GM19351 (cell line): ENCODE results near the gene RPTOR.
A peak's percentile ranks its signal among the peaks of the same experiment; 100 is the strongest.
"Not testable (repeated sequence)": the region's sequence is repeated elsewhere in the genome, so short reads cannot be mapped to it uniquely, and the experiment has no call there.

ENCODE experiments used
- ATAC-seq: cut with Tn5 transposase; IDR thresholded peaks from one replicate; pipeline ENCODE4 v1.9.1; 2021; ENCODE audit warnings: mild to moderate bottlenecking, moderate library complexity; ENCODE audit not compliant: unreplicated experiment

RPTOR gene, protein sequence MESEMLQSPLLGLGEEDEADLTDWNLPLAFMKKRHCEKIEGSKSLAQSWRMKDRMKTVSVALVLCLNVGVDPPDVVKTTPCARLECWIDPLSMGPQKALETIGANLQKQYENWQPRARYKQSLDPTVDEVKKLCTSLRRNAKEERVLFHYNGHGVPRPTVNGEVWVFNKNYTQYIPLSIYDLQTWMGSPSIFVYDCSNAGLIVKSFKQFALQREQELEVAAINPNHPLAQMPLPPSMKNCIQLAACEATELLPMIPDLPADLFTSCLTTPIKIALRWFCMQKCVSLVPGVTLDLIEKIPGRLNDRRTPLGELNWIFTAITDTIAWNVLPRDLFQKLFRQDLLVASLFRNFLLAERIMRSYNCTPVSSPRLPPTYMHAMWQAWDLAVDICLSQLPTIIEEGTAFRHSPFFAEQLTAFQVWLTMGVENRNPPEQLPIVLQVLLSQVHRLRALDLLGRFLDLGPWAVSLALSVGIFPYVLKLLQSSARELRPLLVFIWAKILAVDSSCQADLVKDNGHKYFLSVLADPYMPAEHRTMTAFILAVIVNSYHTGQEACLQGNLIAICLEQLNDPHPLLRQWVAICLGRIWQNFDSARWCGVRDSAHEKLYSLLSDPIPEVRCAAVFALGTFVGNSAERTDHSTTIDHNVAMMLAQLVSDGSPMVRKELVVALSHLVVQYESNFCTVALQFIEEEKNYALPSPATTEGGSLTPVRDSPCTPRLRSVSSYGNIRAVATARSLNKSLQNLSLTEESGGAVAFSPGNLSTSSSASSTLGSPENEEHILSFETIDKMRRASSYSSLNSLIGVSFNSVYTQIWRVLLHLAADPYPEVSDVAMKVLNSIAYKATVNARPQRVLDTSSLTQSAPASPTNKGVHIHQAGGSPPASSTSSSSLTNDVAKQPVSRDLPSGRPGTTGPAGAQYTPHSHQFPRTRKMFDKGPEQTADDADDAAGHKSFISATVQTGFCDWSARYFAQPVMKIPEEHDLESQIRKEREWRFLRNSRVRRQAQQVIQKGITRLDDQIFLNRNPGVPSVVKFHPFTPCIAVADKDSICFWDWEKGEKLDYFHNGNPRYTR (N-terminal part only)

DNA sequence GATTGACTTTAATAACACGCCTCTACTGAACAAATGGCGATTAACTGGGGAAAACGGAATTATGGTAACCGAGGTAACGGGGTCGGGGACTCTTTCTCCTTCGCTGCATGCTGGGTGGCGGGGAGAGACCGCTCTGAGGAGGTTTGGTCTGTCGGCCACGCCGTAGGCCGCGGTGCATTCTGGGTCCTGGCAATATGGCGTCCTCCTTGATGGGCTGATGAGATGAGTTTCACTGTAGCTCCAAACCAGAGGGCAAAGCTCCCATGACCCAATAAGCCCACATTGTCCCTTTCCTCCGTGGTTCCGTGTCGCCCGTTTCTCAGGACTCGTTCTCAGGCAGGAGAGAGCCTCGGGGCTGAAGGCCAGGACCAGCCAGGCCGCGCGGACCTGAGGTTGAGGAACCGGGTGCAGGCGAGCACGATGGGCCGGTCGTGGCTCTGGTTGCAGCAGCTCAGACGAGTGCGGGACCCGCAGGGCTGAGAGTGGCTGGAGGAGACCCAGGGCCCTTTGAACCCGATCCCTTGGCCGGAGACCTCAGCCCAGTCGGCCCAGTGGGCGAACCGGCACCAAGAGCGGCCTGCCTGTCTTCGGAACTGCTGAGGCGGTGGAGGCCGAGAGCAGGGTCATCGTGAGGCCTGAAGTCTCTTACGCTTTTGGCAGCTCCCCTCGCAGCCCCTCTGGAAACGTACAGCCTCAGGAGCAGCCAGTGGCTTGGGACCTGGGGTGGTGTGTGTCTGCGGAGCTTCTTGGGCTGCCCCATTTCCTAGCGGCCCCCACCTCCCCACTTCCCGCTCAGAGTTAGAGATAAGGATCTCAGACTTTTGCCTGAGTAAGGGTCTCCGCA is at the start of gene RPTOR:
RPTOR (plus strand) TSS at position 184 of the 844 bp plus-strand sequence. CDS start 792 bp downstream, outside the sequence.
- peak; percentile 67 for ATAC-seq

DNA sequence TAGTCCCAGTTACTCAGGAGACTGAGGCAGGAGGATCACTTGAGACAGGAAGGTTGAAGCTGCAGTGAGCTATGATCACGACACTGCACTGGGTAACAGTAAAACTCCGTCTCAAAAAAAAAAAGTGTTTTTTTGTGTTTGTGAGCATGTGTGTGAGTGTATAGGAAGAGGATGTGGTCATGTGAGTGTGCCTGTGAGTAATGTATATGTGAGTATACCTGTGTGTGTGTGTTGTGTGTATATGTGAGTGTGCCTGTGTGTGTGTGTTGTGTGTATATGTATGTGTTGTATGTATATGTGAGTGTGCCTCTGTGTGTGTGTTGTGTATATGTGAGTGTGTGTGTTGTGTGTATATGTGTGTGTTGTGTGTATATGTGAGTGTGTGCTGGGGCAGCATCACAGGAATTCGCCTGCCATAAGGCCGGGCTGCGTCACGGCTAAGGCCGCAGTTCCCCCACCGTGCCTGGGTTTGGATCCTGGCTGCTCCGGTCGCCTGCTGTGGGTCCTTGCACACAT is 46.9 kb upstream of the RPTOR start:
- ATAC-seq: no peak

DNA sequence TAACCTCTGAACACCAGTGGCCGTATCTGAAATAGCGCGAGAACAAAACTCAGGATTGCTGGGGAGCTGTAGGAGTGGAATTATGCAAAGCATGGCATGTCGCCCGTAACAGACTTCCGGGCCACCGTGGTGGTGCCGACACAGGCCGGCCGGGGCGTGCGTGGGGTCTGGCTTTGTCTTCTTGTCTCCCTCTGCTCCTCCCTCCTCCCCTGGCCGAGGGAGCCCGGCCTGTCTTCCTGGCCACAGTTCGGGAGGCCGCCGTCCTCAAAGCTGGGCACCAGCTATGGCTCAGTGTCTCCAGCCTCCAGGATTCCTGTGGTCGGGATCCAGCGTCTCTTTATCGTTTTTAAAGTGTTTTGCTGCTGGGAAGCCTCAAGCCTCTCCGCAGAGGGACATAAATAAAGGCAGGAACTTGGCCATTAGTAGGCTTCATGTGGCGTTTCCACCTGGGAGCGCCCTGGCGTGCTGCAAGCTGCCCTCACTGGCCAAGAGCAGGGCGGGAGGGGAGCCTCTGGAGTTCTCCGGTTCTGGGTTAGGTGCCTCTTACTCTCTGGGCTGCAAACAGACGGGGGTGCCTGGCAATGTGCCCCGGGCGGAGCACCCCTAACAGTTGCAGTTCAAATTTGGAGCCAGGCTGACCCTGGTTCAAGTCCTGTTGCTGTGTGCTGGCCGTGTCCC is 46.3 kb upstream of the RPTOR start:
- ATAC-seq: no peak

DNA sequence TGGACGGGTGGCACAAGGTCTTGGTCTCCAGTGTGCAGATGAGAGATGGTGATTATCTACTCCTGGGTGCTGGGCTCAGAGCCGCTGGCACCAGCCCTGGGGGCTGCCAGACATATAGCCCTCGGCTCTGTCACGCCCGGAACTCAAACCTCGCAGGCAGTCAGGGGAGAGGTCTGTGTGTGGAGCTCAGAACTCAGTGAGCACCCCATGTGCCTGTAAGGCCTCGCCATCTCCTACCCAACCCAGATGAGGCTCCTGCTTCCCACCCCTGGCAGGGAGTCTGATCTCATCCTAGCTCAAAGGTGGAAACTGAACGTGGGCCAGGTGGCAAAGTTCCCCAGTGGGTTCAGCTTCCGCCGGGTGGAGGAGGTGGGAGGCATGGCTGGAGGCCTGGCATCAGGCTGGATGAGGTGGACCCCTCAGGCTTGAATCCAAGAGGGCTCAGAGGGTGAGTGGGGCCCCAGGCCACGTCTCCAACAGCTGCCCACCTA is 45.7 kb upstream of the RPTOR start:
- ATAC-seq: no peak

DNA sequence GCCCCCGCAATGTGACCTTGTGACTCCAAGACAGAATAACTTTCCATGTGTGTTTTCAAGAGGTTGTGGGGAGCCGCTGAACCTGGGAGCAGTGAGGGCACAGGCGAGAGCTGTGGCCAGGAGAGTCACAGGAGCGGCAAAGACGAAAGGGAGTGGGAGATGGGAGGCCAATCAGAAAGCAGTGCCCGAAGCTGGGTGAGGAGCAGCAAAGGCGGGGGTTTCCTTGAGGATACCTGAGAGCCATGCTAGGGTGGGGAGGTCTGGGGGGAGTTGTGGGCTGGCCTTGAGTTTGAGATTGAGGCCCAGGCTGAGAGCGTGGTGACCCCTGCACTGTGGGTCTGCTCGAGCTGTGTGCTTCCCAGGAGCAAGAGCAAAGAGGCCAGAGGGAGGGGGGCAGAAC is 45.1 kb upstream of the RPTOR start:
- ATAC-seq: no peak

DNA sequence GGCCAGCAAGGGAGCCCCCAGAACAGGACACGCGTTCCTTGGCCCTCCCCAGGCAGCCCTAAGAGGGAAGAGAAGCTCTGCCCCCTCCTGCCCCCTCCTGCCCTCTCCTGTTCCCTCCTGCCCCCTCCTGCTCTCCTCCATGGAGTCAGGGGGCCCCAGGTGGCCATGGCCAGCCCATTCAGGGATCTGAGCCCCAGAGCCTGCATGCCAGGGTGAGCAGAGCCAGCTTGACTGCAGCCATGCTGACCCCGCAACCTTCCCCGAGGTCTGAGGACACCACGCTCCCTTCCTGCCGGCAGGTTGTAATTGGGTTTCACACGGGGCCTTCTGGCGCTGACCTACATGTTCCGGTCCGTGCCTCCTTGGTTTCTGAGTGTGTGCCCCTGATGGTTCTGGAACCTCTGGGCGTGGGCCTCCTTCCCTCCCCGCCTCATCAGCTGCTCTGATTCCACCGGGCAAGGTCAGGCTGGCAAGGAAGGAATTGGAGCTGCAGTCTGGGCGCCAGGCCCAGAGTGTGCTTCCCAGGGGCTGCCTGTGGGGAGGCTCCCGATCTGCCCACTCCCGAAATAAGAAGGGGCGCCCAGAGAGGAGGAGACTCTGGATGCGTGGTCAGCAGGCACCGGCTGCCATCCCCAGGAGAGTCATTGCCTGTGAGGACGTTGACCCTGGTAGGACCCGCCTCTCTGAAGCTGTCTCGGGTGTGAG is 44.5 kb upstream of the RPTOR start:
- no peak for ATAC-seq

DNA sequence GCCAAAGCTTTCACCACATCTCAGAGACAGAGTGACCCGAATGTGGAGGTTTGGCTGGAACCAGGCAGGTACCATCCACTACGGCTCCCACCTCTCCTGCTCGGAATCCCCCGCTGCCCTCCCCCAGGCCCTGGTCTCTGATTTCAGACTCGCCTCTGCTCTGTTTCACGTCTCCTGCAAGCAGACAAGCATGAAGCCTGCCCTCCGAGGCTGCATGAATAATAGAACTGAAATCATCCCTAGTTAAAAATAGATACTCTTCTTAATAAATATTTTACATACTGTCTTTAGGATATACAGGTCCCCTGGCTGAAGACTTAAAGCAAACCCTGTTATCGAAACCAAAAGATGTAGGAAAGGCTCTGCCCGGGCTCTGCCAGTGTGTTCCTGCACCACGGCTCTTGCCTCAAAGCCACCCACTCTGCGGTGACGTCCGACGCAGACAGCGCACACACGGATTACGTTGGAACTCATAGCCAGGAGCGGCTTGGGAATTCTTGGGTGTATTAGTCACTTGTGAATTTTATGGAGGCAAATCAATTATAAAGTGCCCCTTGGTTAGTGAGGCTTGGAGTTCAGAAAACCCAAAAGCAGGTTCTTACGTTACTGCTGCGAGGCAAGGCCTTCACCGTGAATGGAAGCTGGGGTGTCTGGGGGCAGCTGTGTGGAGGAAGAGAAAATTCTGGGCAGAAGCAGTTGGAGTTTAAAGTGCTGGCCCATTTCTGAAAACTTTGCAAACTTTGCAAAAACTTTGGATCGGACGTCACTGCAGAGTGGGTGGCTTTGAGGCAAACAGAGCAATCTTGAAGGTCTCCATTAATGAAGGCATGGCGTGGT is 42.7 kb upstream of the RPTOR start:
- ATAC-seq: no peak

DNA sequence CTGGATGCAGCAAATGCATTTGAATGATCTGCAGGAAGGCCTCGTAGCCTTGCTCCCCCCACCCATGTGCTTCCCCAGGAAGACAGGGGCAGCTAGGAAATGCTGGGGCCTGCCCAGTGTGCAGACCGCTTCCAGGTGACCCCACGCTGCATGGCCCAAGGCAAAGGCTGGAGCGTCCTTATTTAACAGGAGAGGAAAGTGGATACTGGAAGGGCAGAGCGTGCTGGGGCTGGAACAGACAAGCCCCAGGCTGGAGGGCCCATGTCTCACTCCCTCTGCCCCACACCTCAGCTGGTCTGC is 42.1 kb upstream of the RPTOR start:
- ATAC-seq: no peak

DNA sequence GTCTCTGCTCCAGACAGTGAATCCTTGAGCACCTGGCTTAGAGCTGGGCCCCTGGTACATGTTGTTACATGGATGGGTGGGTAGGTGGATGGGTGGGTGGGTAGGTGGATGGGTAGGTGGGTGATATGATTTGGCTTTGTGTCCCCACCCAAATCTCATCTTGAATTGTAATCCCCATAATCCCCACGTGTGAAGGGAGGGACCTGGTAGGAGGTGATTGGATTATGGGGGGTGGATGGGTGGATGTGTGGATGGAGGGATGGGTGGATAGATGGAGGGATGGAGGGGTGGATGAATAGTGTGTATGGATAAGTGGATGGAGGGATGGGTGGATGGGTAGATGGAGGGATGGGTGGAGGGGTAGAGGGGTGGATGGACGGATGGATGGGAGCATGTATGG is 41.6 kb upstream of the RPTOR start:
- no peak for ATAC-seq

DNA sequence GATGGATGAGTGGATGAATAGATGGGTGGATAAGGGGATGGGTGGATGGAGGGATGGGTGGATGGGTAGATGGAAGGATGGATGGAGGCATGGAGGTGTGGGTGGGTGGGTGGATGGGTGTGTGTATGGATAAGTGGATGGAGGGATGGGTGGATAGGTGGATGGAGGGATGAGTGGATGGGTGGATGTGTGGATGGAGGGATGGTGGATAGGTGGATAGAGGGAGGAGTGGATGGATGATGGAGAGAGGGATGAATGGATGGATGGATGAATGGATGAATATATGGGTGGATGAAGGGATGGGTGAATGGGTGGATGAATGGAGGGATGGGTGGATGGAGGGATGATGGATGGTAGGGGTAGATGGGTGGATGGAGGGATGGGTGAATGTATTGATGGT is 40.7 kb upstream of the RPTOR start:
- no peak for ATAC-seq

DNA sequence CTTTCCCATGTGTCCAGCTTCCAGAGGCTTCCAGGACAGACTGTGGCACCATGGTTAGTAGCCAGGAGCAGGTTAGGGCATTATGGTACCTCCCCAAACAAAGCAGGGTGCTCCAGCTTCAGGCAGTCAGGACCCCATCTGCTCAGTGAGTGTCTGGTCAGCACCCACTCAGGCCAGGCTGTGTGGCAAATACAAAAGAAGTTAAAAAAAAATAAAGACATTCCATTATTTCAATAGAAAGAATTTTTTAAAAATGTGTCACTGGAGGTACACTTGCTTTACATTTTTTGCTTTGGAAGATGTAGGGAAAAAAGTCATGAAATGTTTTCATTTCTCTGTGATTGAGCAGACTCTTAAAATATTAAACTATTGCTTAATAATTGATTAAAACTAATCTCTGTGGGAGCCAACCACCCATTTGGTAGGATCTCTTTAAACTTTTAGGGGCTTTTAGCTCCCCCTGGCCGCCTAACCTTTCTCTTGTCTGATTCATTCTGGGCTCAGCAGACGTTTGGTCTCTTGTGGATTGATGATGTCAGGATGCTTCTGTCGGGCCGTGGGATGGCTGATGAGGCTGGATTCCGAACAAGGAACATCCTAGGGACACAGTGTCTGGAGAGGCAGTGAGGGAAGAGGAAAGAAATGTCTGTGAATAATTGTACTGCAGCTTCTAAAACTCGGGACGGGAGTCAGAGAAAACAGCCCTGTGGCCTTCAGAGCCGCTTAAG is 39.8 kb upstream of the RPTOR start:
- no peak for ATAC-seq

DNA sequence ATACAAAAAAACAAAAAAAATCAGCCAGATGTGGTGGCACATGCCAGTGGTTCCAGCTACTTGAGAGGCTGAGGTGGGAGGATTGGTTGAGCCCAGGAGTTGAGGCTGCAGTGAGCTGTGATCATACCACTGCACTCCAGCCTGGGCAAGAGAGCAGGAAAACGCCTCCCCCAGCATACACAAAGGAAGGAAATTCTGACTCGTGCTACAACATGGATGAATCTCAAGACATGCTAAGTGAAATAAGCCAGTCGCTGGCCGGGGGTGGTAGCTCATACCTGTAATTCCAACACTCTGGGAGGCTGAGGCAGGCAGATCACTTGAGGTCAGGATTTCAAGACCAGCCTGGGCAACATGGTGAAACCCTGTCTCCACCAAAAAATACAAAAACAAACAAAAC is 37.5 kb upstream of the RPTOR start:
- not testable (repeated sequence) for ATAC-seq

DNA sequence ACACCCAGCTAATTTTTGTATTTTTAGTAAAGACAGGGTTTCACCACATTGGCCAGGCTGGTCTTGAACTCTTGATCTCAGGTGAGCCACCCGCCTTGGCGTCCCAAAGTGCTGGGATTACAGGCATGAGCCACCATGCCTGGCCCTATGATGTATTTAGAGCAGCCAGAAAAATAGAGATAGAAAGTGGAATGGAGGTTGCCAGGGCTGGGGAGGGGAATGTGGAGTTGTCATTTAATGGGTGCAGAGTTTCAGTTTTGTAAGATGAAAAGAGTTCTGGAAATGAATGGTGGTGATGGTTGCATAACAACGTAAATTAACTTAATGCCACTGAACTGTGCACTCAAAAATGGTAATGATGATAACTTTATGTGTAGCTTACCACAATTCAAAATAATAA is 36.7 kb upstream of the RPTOR start:
- no peak for ATAC-seq

DNA sequence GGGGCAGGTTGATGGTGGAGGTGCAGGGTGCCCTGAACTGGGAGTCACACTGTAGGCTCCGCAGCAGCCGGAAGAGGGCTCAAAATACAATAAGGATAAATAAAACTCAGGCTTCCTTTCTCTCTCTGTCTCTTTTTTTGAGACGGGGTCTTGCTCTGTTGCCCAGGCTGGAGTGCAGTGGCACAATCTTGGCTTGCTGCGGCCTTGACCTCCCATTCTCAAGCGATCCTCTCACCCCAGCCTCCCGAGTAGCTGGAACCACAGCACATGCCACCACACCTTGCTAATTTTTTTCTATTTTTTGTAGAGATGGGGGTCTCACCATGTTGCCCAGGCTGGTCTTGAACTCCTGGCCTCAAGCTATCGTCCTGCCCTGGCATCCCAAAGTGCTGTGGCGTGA is 35.3 kb upstream of the RPTOR start:
- no peak for ATAC-seq

DNA sequence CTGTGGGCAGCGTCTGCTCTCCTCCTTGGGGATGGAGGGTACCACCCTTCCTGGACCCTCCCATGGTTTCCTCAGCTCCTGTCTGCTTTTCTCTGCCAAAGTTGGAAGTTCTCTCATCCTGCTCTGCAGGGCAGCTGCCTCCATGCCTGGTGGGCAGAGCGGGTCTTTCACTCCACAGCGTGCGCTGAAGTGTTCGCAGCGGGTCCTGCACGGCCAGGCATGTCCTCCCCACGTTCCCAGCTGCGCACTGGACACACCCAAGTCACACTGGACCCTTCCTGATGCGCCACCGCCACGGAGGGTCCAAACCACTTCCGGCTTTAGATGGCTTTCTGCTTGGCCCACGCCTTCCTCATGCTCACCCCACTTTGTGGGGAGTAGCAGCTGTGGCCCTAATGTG is 34.5 kb upstream of the RPTOR start:
- no peak for ATAC-seq

DNA sequence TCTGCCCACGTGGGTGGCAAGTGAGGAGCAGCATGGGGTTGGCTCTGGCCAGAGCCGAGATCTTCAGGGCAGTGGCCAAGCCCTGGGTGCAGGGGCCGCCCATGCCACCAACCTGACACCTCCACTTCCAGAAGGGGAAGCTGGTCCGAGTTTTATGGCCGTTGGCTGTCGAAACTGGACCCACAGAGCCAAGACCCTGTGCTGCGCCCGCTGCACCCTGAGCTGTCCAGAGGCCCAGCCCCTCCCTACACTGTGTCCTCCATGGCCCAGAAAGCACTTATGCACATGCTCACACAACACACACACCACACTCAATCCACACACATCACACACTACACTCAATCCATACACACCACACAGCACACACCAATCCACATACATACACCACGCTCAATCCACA is 33.9 kb upstream of the RPTOR start:
- ATAC-seq: no peak

DNA sequence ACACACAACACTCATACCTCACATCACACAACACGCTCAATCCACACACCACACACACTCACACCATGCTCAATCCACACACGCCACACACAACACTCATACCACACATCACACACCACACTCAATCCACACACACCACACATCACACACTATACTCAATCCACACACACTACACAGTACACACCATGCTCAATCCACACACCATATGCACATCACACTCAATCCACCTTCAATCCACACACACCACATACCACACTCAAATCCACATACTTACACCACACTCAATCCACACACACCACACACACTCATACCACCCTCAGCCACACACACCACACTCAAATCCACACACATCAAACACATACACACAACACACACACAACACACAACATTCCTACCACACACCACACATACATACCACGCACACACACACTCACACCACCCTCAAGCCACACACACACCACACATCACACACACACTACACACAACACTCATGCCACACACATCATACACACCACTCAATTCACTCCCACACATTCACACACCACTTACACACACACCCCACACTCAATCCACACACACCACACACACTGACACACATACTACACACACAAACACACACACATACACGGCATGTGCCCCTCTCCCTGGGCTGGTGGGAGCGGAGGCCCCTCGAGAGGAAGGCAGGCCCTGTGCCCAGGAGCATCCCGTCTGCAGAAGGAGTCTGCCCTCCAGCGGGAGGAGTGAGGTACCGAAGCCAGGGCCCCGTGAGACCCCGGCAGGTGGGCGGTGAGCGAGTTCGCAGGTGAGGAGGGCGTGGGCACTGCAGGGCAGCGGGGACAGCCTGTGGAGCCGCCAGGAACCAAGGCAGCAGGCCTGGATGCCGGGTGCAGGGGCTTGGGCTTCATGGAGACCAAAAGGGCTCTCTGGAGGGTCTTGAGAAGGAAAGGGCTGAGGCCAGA is 33.1 kb upstream of the RPTOR start:
- ATAC-seq: no peak
